HL-60 (cell line): Measurements from ENCODE around the gene PTPRM.

Experiments used
- DNase-seq, 2 experiments: peaks; one replicate each; pipeline ENCODE4 v3.0.0-alpha.2; 2010 to 2020; ENCODE audit warnings: low read depth in 1 of 2, low spot score in 1 of 2
- H3K27ac ChIP-seq: fragments of 250-450 bp; sonication (Bioruptor Pico); replicated peaks from 2 replicates; pipeline ENCODE4 v1.5.1; 2020; ENCODE audit warnings: mild to moderate bottlenecking, moderate library complexity
- H3K27me3 ChIP-seq: fragments of 250-450 bp; sonication (Bioruptor Pico); 2 replicates; pipeline ENCODE4 v1.5.1; 2021; ENCODE audit warnings: mild to moderate bottlenecking, moderate library complexity; ENCODE audit not compliant: insufficient read depth, poor library complexity, severe bottlenecking
- H3K4me3 ChIP-seq: replicated peaks from 2 replicates; pipeline ENCODE4 v1.5.1; 2011; ENCODE audit warnings: mild to moderate bottlenecking, control low read depth, low read length; ENCODE audit not compliant: insufficient read depth
- CTCF ChIP-seq: IDR thresholded peaks from one replicate; pipeline ENCODE4 v1.5.1; 2011; ENCODE audit warnings: low read length, control low read depth, inconsistent platforms; ENCODE audit not compliant: insufficient read depth
- GABPA ChIP-seq: IDR thresholded peaks from 2 replicates; pipeline ENCODE4 v1.6.1; 2012; ENCODE audit warnings: low read depth
- POLR2AphosphoS5 ChIP-seq: IDR thresholded peaks from 2 replicates; pipeline ENCODE4 v1.6.1; 2012; ENCODE audit warnings: low read depth
- REST ChIP-seq: IDR thresholded peaks from 2 replicates; pipeline ENCODE4 v1.6.1; 2012; ENCODE audit warnings: low read depth; ENCODE audit not compliant: insufficient replicate concordance
- SPI1 ChIP-seq: IDR thresholded peaks from 2 replicates; pipeline ENCODE4 v1.6.1; 2012; ENCODE audit warnings: low read depth, mild to moderate bottlenecking, borderline replicate concordance

Gene PTPRM

GRCh38 chr18:7789856-7790552 is 222.9 kb downstream of the PTPRM start:
- no peak overlapping the region for H3K4me3 ChIP-seq
- no peak for DNase-seq
- H3K27me3 ChIP-seq: peaks cover 5% of the 10 kb centered on the region
- no peak for TF ChIP-seq CTCF
- TF ChIP-seq POLR2AphosphoS5: no peak
- TF ChIP-seq SPI1: no peak
- no peak for TF ChIP-seq REST
- no peak for TF ChIP-seq GABPA
- H3K27ac ChIP-seq: no peak overlapping the region

GRCh38 chr18:7793100-7793499 is 226.0 kb downstream of the PTPRM start:
- TF ChIP-seq POLR2AphosphoS5 (no peak), REST (no peak), GABPA (no peak), CTCF (no peak), SPI1 (no peak)
- Histone ChIP-seq H3K27ac (no peak overlapping the region), H3K27me3 (peaks cover 5% of the 10 kb centered on the region), H3K4me3 (no peak overlapping the region)
- DNase-seq: no peak

GRCh38 chr18:7803956-7804469 is 236.9 kb downstream of the PTPRM start:
- Histone ChIP-seq H3K27me3 (no peaks in the 10 kb centered on the region), H3K4me3 (no peak overlapping the region), H3K27ac (no peak overlapping the region)
- no peak for TF ChIP-seq REST
- no peak for TF ChIP-seq CTCF
- no peak for TF ChIP-seq POLR2AphosphoS5
- TF ChIP-seq SPI1: no peak
- TF ChIP-seq GABPA: no peak
- DNase-seq: no peak
